WTC11 (cell line): Measurements from ENCODE around the gene PRELP. TPM values are rescaled to one million over a fixed set of nuclear protein-coding genes. Genes with fewer than 3 reads are reported as not detected.

Source experiments
- ATAC-seq: fragments of 200-7000 bp; cut with Tn5 transposase; 2 replicates; pipeline ENCODE4 v1.10.0; 2021; ENCODE audit warnings: mild to moderate bottlenecking, moderate library complexity
- CTCF ChIA-PET: fragments of 300-600 bp; sonication (Branson Sonifier 250); formaldehyde crosslinking; loops from one replicate; lab custom pipeline; 2021; ENCODE audit warnings: antibody characterized with exemption; lab: Charles Lee
- POLR2A ChIA-PET: fragments of 350-600 bp; sonication (Branson Sonifier 250); formaldehyde crosslinking; loops from one replicate; lab custom pipeline; 2021; ENCODE audit warnings: antibody characterized with exemption; lab: Charles Lee
- DNase-seq: peaks from one replicate; pipeline ENCODE4 v3.0.0; 2021; ENCODE audit warnings: low spot score
- H3K27ac Mint-ChIP-seq: 2 replicates; pipeline ENCODE4 v1.8.0; 2021; ENCODE audit warnings: mixed read lengths
- H3K27me3 Mint-ChIP-seq: 2 replicates; pipeline ENCODE4 v1.8.0; 2021; ENCODE audit warnings: low read depth, mild to moderate bottlenecking, moderate library complexity, mixed read lengths
- H3K36me3 Mint-ChIP-seq: 2 replicates; pipeline ENCODE4 v1.8.0; 2021; ENCODE audit warnings: mixed read lengths
- H3K4me1 Mint-ChIP-seq: 2 replicates; pipeline ENCODE4 v1.8.0; 2022; ENCODE audit warnings: mixed read lengths
- H3K4me3 Mint-ChIP-seq: 2 replicates; pipeline ENCODE4 v1.8.0; 2021; ENCODE audit warnings: mild to moderate bottlenecking, moderate library complexity, mixed read lengths
- H3K9me3 Mint-ChIP-seq: 2 replicates; pipeline ENCODE4 v1.8.0; 2021; ENCODE audit warnings: mixed read lengths
- ARID4B ChIP-seq: sonication (generic); formaldehyde crosslinking; IDR thresholded peaks from 2 replicates; pipeline ENCODE4 v1.8.0; 2023; ENCODE audit warnings: missing genetic modification reagents, mild to moderate bottlenecking, borderline replicate concordance
- ATF6 ChIP-seq: sonication (generic); formaldehyde crosslinking; IDR thresholded peaks from 2 replicates; pipeline ENCODE4 v1.8.1; 2023; ENCODE audit warnings: mild to moderate bottlenecking, missing genetic modification reagents
- E2F5 ChIP-seq: sonication (generic); formaldehyde crosslinking; IDR thresholded peaks from 2 replicates; pipeline ENCODE4 v1.8.1; 2022; ENCODE audit warnings: mild to moderate bottlenecking, moderate library complexity, missing genetic modification reagents
- ERG ChIP-seq: fragments of 250-450 bp; sonication (Bioruptor Pico); IDR thresholded peaks from 2 replicates; pipeline ENCODE4 v1.8.0; 2021; ENCODE audit warnings: mild to moderate bottlenecking
- IRF2 ChIP-seq: sonication (generic); formaldehyde crosslinking; IDR thresholded peaks from 2 replicates; pipeline ENCODE4 v1.8.0; 2022; ENCODE audit warnings: low read depth, missing genetic modification reagents, borderline replicate concordance
- MXD4 ChIP-seq: fragments of 250-450 bp; sonication (Bioruptor Pico); IDR thresholded peaks from 2 replicates; pipeline ENCODE4 v1.8.0; 2021; ENCODE audit warnings: mild to moderate bottlenecking, moderate library complexity, borderline replicate concordance
- PRDM15 ChIP-seq: sonication (generic); formaldehyde crosslinking; IDR thresholded peaks from 2 replicates; pipeline ENCODE4 v1.8.0; 2022; ENCODE audit warnings: missing genetic modification reagents
- RORB ChIP-seq: fragments of 250-450 bp; sonication (Bioruptor Pico); IDR thresholded peaks from 2 replicates; pipeline ENCODE4 v1.9.0; 2021; ENCODE audit warnings: mild to moderate bottlenecking
- SOX15 ChIP-seq: fragments of 250-450 bp; sonication (Bioruptor Pico); IDR thresholded peaks from 2 replicates; pipeline ENCODE4 v1.9.0; 2021; ENCODE audit warnings: mild to moderate bottlenecking
- USF2 ChIP-seq: sonication (generic); formaldehyde crosslinking; IDR thresholded peaks from 2 replicates; pipeline ENCODE4 v1.8.1; 2023; ENCODE audit warnings: mild to moderate bottlenecking, missing genetic modification reagents, moderate library complexity
- ZNF263 ChIP-seq: sonication (generic); formaldehyde crosslinking; IDR thresholded peaks from 2 replicates; pipeline ENCODE4 v1.8.1; 2022; ENCODE audit warnings: low read depth, mild to moderate bottlenecking, moderate library complexity, missing genetic modification reagents
- ZNF317 ChIP-seq: sonication (generic); formaldehyde crosslinking; IDR thresholded peaks from 2 replicates; pipeline ENCODE4 v1.8.1; 2023; ENCODE audit warnings: low read depth, mild to moderate bottlenecking, moderate library complexity, missing genetic modification reagents, borderline replicate concordance
- ZNF396 ChIP-seq: fragments of 250-450 bp; sonication (Bioruptor Pico); IDR thresholded peaks from 2 replicates; pipeline ENCODE4 v1.8.0; 2021; ENCODE audit warnings: mild to moderate bottlenecking, moderate library complexity, borderline replicate concordance
- ZNF425 ChIP-seq: fragments of 250-450 bp; sonication (Bioruptor Pico); conservative IDR thresholded peaks from 2 replicates; pipeline ENCODE4 v1.9.0; 2021; ENCODE audit warnings: mild to moderate bottlenecking
- ZNF532 ChIP-seq: fragments of 250-450 bp; sonication (Bioruptor Pico); IDR thresholded peaks from 2 replicates; pipeline ENCODE4 v1.9.0; 2021; ENCODE audit warnings: mild to moderate bottlenecking, borderline replicate concordance
- total RNA-seq: library from RNA; stranded (reverse); gene quantifications from 3 replicates; pipeline ENCODE4 v1.2.3, GENCODE V29; 2021

PRELP gene
- total RNA-seq, 1 experiment from 2014 or later, result 0.17 TPM

GRCh38 chr1:203525685-203526084 is 50.1 kb downstream of the PRELP start (continued):
- TF ChIP-seq ZNF425 (CRISPR knock-in tag), result no peak

GRCh38 chr1:203526130-203526529 is 50.5 kb downstream of the PRELP start:
- Mint-ChIP-seq H3K27me3 (peaks cover 20% of the 10 kb centered on the region), H3K27ac (no peak overlapping the region), H3K4me3 (no peak overlapping the region), H3K9me3 (no peaks in the 10 kb centered on the region), H3K36me3 (no peaks in the 10 kb centered on the region), H3K4me1 (peaks cover 33% of the 10 kb centered on the region)
- CTCF ChIA-PET, result interaction anchor here (0.6 to 1.8 kb wide), 3 partner anchors 9 to 23 kb away, joined by 3 to 5 read pairs (median 4); no protein-coding TSS in a partner anchor
- ATAC-seq, result no peak
- DNase-seq, result no peak
- POLR2A ChIA-PET, result interaction anchor here (0.6 kb wide), 1 partner anchor 48 kb away, joined by 5 read pairs; no protein-coding TSS in a partner anchor
- no peak for TF ChIP-seq ATF6
- no peak for TF ChIP-seq USF2 (CRISPR knock-in tag)
- no peak for TF ChIP-seq MXD4 (CRISPR knock-in tag)
- TF ChIP-seq IRF2 (CRISPR knock-in tag), result no peak
- no peak for TF ChIP-seq PRDM15 (CRISPR knock-in tag)
- TF ChIP-seq ZNF532 (CRISPR knock-in tag), result no peak
- TF ChIP-seq E2F5 (CRISPR knock-in tag), result no peak
- TF ChIP-seq SOX15, result no peak
- no peak for TF ChIP-seq ZNF263 (CRISPR knock-in tag)
- TF ChIP-seq RORB (CRISPR knock-in tag), result no peak
- no peak for TF ChIP-seq ERG (CRISPR knock-in tag)
- TF ChIP-seq ZNF317, result no peak
- no peak for TF ChIP-seq ARID4B (CRISPR knock-in tag)
- no peak for TF ChIP-seq ZNF396 (CRISPR knock-in tag)
